ENCODE measurements around the gene GRIK4. TPM values are rescaled to one million over a fixed set of nuclear protein-coding genes. Genes with fewer than 3 reads are reported as not detected.

The GRIK4 gene
- total RNA-seq, 1 donor from 2014 or later, result 0.36 TPM

DNA sequence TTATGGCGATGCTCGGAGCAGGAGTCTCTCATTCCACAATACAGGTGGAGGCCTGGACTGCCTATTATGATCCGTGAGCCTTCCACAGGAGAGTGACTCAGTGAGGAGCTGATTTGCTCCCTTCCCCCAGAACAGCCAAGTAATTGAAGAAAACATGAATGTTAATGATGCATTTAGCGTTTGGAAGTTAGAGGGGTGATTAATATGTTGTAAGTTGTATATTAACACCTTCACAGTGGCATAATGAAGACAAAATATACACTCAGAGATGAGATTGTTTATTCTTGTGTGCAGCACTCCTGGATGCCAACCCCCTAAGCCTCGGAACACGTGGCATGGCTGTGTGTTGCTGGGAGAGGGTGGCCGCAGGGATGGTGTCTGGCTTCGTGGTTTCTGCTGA lies 98.6 kb downstream of the GRIK4 start:
- peaks cover 85% of the 10 kb centered on the region for H3K4me1 Mint-ChIP-seq
- H3K4me1 ChIP-seq, result peaks cover 16% of the 10 kb centered on the region
- peaks cover 2% of the 10 kb centered on the region for H3K36me3 Mint-ChIP-seq
- TF ChIP-seq, protein P1, sequence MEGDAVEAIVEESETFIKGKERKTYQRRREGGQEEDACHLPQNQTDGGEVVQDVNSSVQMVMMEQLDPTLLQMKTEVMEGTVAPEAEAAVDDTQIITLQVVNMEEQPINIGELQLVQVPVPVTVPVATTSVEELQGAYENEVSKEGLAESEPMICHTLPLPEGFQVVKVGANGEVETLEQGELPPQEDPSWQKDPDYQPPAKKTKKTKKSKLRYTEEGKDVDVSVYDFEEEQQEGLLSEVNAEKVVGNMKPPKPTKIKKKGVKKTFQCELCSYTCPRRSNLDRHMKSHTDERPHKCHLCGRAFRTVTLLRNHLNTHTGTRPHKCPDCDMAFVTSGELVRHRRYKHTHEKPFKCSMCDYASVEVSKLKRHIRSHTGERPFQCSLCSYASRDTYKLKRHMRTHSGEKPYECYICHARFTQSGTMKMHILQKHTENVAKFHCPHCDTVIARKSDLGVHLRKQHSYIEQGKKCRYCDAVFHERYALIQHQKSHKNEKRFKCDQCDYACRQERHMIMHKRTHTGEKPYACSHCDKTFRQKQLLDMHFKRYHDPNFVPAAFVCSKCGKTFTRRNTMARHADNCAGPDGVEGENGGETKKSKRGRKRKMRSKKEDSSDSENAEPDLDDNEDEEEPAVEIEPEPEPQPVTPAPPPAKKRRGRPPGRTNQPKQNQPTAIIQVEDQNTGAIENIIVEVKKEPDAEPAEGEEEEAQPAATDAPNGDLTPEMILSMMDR (IDR thresholded peaks at IDR 0.05), result no peak
- no peak for TF ChIP-seq EZH2phosphoT487 (IDR thresholded peaks at IDR 0.05)
- H3K27ac ChIP-seq, result no peak overlapping the region
- H2AFZ ChIP-seq (replicated peaks), result no peak overlapping the region
- no peaks in the 10 kb centered on the region for H3K9me3 Mint-ChIP-seq
- H3K27me3 ChIP-seq, result peaks cover 29% of the 10 kb centered on the region
- no peaks in the 10 kb centered on the region for H3F3A ChIP-seq (ENCODE audit: low read depth)
- peak overlapping the region; percentile 74 for H3K4me3 Mint-ChIP-seq
- H4K20me1 ChIP-seq (ENCODE audit: low read depth), result peaks cover 14% of the 10 kb centered on the region
- H3K4me3 ChIP-seq, result no peak overlapping the region
- H3K9ac ChIP-seq, result no peak overlapping the region
- H3K27ac Mint-ChIP-seq, result peak overlapping the region; percentile 65
- H3K36me3 ChIP-seq, result no peaks in the 10 kb centered on the region
- H3K4me2 ChIP-seq, result no peak overlapping the region
- H3K79me2 ChIP-seq (ENCODE audit: low read depth), result no peaks in the 10 kb centered on the region
- peaks cover 36% of the 10 kb centered on the region for H3K27me3 Mint-ChIP-seq (ENCODE audit: insufficient read depth, low read depth)
- no peaks in the 10 kb centered on the region for H3K9me3 ChIP-seq (ENCODE audit: low read depth)
- no peak for DNase-seq (ENCODE audit: low spot score)

DNA sequence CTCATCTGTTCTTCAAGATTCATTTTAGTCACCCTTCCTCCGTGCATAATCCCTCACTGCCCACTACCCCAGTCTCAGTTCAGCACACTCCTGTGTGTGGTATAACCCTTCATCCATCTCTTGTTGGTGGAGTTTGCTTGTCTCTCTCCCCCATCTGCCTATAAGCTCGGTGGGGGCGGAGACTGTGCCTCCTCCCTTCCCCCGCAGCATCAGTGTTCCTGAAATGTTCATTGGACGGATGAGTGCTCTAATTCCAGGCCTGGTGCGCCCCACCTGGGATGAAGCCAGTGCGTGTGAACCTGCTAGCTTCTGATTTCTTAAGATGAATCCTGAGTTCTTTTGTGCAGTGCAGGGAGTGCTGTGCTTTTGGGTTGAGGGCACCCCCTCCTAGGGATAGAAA lies 100.0 kb downstream of the GRIK4 start:
- peaks cover 14% of the 10 kb centered on the region for H4K20me1 ChIP-seq (ENCODE audit: low read depth)
- no peaks in the 10 kb centered on the region for H3K9me3 ChIP-seq (ENCODE audit: low read depth)
- no peaks in the 10 kb centered on the region for H3K36me3 ChIP-seq
- TF ChIP-seq, protein P1 (IDR thresholded peaks at IDR 0.05), result no peak
- TF ChIP-seq EZH2phosphoT487 (IDR thresholded peaks at IDR 0.05) (no peak), EZH2 (IDR thresholded peaks at IDR 0.05) (no peak)
- Mint-ChIP-seq H3K4me3 (no peak overlapping the region), H3K9me3 (peaks cover 2% of the 10 kb centered on the region), H3K27me3 (ENCODE audit: insufficient read depth, low read depth) (peaks cover 32% of the 10 kb centered on the region), H3K36me3 (no peaks in the 10 kb centered on the region), H3K4me1 (peaks cover 70% of the 10 kb centered on the region), H3K27ac (no peak overlapping the region)
- H3K79me2 ChIP-seq (ENCODE audit: low read depth), result no peaks in the 10 kb centered on the region
- no peaks in the 10 kb centered on the region for H3F3A ChIP-seq (ENCODE audit: low read depth)
- no peak overlapping the region for H3K27ac ChIP-seq
- DNase-seq (ENCODE audit: low spot score), result no peak
- no peak overlapping the region for H3K4me3 ChIP-seq
- H3K27me3 ChIP-seq, result peaks cover 29% of the 10 kb centered on the region
- peaks cover 16% of the 10 kb centered on the region for H3K4me1 ChIP-seq
- no peak overlapping the region for H2AFZ ChIP-seq (replicated peaks)
- H3K9ac ChIP-seq, result no peak overlapping the region
- H3K4me2 ChIP-seq, result no peak overlapping the region

- H3K9me3 Mint-ChIP-seq, result peaks cover 7% of the 10 kb centered on the region
- no peak overlapping the region for H3K27ac Mint-ChIP-seq
- no peak overlapping the region for H3K9ac ChIP-seq
- no peak overlapping the region for H3K4me3 Mint-ChIP-seq
- H3K27me3 ChIP-seq, result peaks cover 24% of the 10 kb centered on the region
- no peak overlapping the region for H3K4me3 ChIP-seq
- no peaks in the 10 kb centered on the region for H3K36me3 Mint-ChIP-seq
- no peak overlapping the region for H2AFZ ChIP-seq (replicated peaks)
- H3K79me2 ChIP-seq (ENCODE audit: low read depth), result no peaks in the 10 kb centered on the region
- TF ChIP-seq, protein P1 (IDR thresholded peaks at IDR 0.05), result no peak
- no peak for TF ChIP-seq EZH2phosphoT487 (IDR thresholded peaks at IDR 0.05)
- no peak for TF ChIP-seq EZH2 (IDR thresholded peaks at IDR 0.05)
- peaks cover 59% of the 10 kb centered on the region for H3K4me1 Mint-ChIP-seq
- peaks cover 2% of the 10 kb centered on the region for H3K9me3 ChIP-seq (ENCODE audit: low read depth)
- DNase-seq (ENCODE audit: low spot score), result no peak
- H3K27ac ChIP-seq, result no peak overlapping the region
- H4K20me1 ChIP-seq (ENCODE audit: low read depth), result peaks cover 14% of the 10 kb centered on the region
- H3F3A ChIP-seq (ENCODE audit: low read depth), result no peaks in the 10 kb centered on the region
- H3K36me3 ChIP-seq, result no peaks in the 10 kb centered on the region
- peaks cover 16% of the 10 kb centered on the region for H3K4me1 ChIP-seq
- no peak overlapping the region for H3K4me2 ChIP-seq
- H3K27me3 Mint-ChIP-seq (ENCODE audit: insufficient read depth, low read depth), result peaks cover 27% of the 10 kb centered on the region
These were observed 101.1 kb downstream of the GRIK4 start for GRCh38 chr11:120612513-120613263.
